ENCODE data around the gene TSPAN32. TPM values are rescaled to one million over a fixed set of nuclear protein-coding genes. Genes with fewer than 3 reads are reported as not detected.

Gene TSPAN32
- polyA plus RNA-seq, 1 donor = 77.1 TPM

- DNase-seq = peak; percentile 77 to 82
- Histone ChIP-seq H3K27me3 (ENCODE audit: control insufficient read depth, insufficient read depth, low read length) (no peaks in the 10 kb centered on the region), H3K27ac (ENCODE audit: low read length) (peak overlapping the region; percentile 79), H3K36me3 (ENCODE audit: control insufficient read depth, insufficient read depth, low read length) (no peaks in the 10 kb centered on the region), H3K9me3 (ENCODE audit: control insufficient read depth, low read depth, low read length) (peaks cover 6% of the 10 kb centered on the region), H3K4me3 (ENCODE audit: low read length) (no peak overlapping the region), H3K4me1 (ENCODE audit: control insufficient read depth, insufficient read depth, low read length) (peaks cover 64% of the 10 kb centered on the region)
- no CpG with 5 or more reads among the region's 10 CpGs for WGBS (ENCODE audit: insufficient coverage, low lambda C conversion rate)
Observed at GRCh38 chr11:2305140-2305778, 3.4 kb downstream of the TSPAN32 start.

- Histone ChIP-seq H3K27me3 (ENCODE audit: control insufficient read depth, insufficient read depth, low read length) (no peaks in the 10 kb centered on the region), H3K9me3 (ENCODE audit: control insufficient read depth, low read depth, low read length) (peaks cover 6% of the 10 kb centered on the region), H3K36me3 (ENCODE audit: control insufficient read depth, insufficient read depth, low read length) (no peaks in the 10 kb centered on the region), H3K4me1 (ENCODE audit: control insufficient read depth, insufficient read depth, low read length) (peaks cover 57% of the 10 kb centered on the region), H3K27ac (ENCODE audit: low read length) (peak overlapping the region; percentile 79), H3K4me3 (ENCODE audit: low read length) (no peak overlapping the region)
- WGBS (ENCODE audit: insufficient coverage, low lambda C conversion rate) = no CpG with 5 or more reads among the region's 12 CpGs
- peak; percentile 52 to 61 for DNase-seq
Observed at GRCh38 chr11:2305788-2306451, 4.1 kb downstream of the TSPAN32 start.

- peaks cover 52% of the 10 kb centered on the region for H3K4me1 ChIP-seq (ENCODE audit: control insufficient read depth, insufficient read depth, low read length)
Observed at GRCh38 chr11:2306452-2306823, 4.6 kb downstream of the TSPAN32 start.

GRCh38 chr11:2306877-2307500 lies 5.2 kb downstream of the TSPAN32 start:
- Histone ChIP-seq H3K27ac (ENCODE audit: low read length) (peak overlapping the region; percentile 57), H3K4me1 (ENCODE audit: control insufficient read depth, insufficient read depth, low read length) (peaks cover 46% of the 10 kb centered on the region), H3K4me3 (ENCODE audit: low read length) (no peak overlapping the region), H3K36me3 (ENCODE audit: control insufficient read depth, insufficient read depth, low read length) (no peaks in the 10 kb centered on the region), H3K9me3 (ENCODE audit: control insufficient read depth, low read depth, low read length) (peaks cover 6% of the 10 kb centered on the region), H3K27me3 (ENCODE audit: control insufficient read depth, insufficient read depth, low read length) (no peaks in the 10 kb centered on the region)
- no peak for DNase-seq
- WGBS (ENCODE audit: insufficient coverage, low lambda C conversion rate) = 80% methylated on average over 1 of the region's 14 CpGs

More at GRCh38 chr11:2306452-2306823, 4.6 kb downstream of the TSPAN32 start:
- 60% methylated on average over 1 of the region's 4 CpGs for WGBS (ENCODE audit: insufficient coverage, low lambda C conversion rate)
- Histone ChIP-seq H3K36me3 (ENCODE audit: control insufficient read depth, insufficient read depth, low read length) (no peaks in the 10 kb centered on the region), H3K9me3 (ENCODE audit: control insufficient read depth, low read depth, low read length) (peaks cover 6% of the 10 kb centered on the region), H3K27ac (ENCODE audit: low read length) (peak overlapping the region; percentile 79), H3K4me3 (ENCODE audit: low read length) (no peak overlapping the region), H3K27me3 (ENCODE audit: control insufficient read depth, insufficient read depth, low read length) (no peaks in the 10 kb centered on the region)
- DNase-seq = peak; percentile 63 to 75

- Histone ChIP-seq H3K9me3 (ENCODE audit: control insufficient read depth, low read depth, low read length) (peaks cover 4% of the 10 kb centered on the region), H3K27ac (ENCODE audit: low read length) (peak overlapping the region; percentile 57), H3K4me3 (ENCODE audit: low read length) (no peak overlapping the region), H3K4me1 (ENCODE audit: control insufficient read depth, insufficient read depth, low read length) (peaks cover 42% of the 10 kb centered on the region), H3K27me3 (ENCODE audit: control insufficient read depth, insufficient read depth, low read length) (no peaks in the 10 kb centered on the region), H3K36me3 (ENCODE audit: control insufficient read depth, insufficient read depth, low read length) (no peaks in the 10 kb centered on the region)
- no CpG with 5 or more reads among the region's 23 CpGs for WGBS (ENCODE audit: insufficient coverage, low lambda C conversion rate)
- no peak for DNase-seq
Observed at GRCh38 chr11:2307501-2308331, 5.9 kb downstream of the TSPAN32 start.

GRCh38 chr11:2308713-2309112 lies 6.9 kb downstream of the TSPAN32 start:
- no peaks in the 10 kb centered on the region for H3K9me3 ChIP-seq (ENCODE audit: control insufficient read depth, low read depth, low read length)
- H3K4me1 ChIP-seq (ENCODE audit: control insufficient read depth, insufficient read depth, low read length) = peaks cover 32% of the 10 kb centered on the region
- no CpG with 5 or more reads among the region's 7 CpGs for WGBS (ENCODE audit: insufficient coverage, low lambda C conversion rate)
- H3K4me3 ChIP-seq (ENCODE audit: low read length) = no peak overlapping the region
- no peak for DNase-seq
- no peaks in the 10 kb centered on the region for H3K36me3 ChIP-seq (ENCODE audit: control insufficient read depth, insufficient read depth, low read length)
- no peaks in the 10 kb centered on the region for H3K27me3 ChIP-seq (ENCODE audit: control insufficient read depth, insufficient read depth, low read length)
- no peak overlapping the region for H3K27ac ChIP-seq (ENCODE audit: low read length)

- H3K9me3 ChIP-seq (ENCODE audit: control insufficient read depth, low read depth, low read length) = no peaks in the 10 kb centered on the region
- H3K4me3 ChIP-seq (ENCODE audit: low read length) = no peak overlapping the region
- peaks cover 28% of the 10 kb centered on the region for H3K4me1 ChIP-seq (ENCODE audit: control insufficient read depth, insufficient read depth, low read length)
- no peaks in the 10 kb centered on the region for H3K27me3 ChIP-seq (ENCODE audit: control insufficient read depth, insufficient read depth, low read length)
- H3K36me3 ChIP-seq (ENCODE audit: control insufficient read depth, insufficient read depth, low read length) = no peaks in the 10 kb centered on the region
- no peak overlapping the region for H3K27ac ChIP-seq (ENCODE audit: low read length)
- WGBS (ENCODE audit: insufficient coverage, low lambda C conversion rate) = no CpG with 5 or more reads among the region's 19 CpGs
- DNase-seq = no peak
Observed at GRCh38 chr11:2309251-2310072, 7.6 kb downstream of the TSPAN32 start.

- Histone ChIP-seq H3K4me3 (ENCODE audit: low read length) (no peak overlapping the region), H3K4me1 (ENCODE audit: control insufficient read depth, insufficient read depth, low read length) (peaks cover 24% of the 10 kb centered on the region), H3K9me3 (ENCODE audit: control insufficient read depth, low read depth, low read length) (no peaks in the 10 kb centered on the region), H3K27ac (ENCODE audit: low read length) (no peak overlapping the region), H3K27me3 (ENCODE audit: control insufficient read depth, insufficient read depth, low read length) (no peaks in the 10 kb centered on the region), H3K36me3 (ENCODE audit: control insufficient read depth, insufficient read depth, low read length) (no peaks in the 10 kb centered on the region)
- WGBS (ENCODE audit: insufficient coverage, low lambda C conversion rate) = no CpG with 5 or more reads among the region's 16 CpGs
- no peak for DNase-seq
Observed at GRCh38 chr11:2310073-2310785, 8.4 kb downstream of the TSPAN32 start.

GRCh38 chr11:2310786-2311352 lies 9.1 kb downstream of the TSPAN32 start:
- DNase-seq = no peak
- Histone ChIP-seq H3K9me3 (ENCODE audit: control insufficient read depth, low read depth, low read length) (no peaks in the 10 kb centered on the region), H3K4me3 (ENCODE audit: low read length) (no peak overlapping the region), H3K27ac (ENCODE audit: low read length) (no peak overlapping the region), H3K27me3 (ENCODE audit: control insufficient read depth, insufficient read depth, low read length) (no peaks in the 10 kb centered on the region), H3K4me1 (ENCODE audit: control insufficient read depth, insufficient read depth, low read length) (peaks cover 18% of the 10 kb centered on the region), H3K36me3 (ENCODE audit: control insufficient read depth, insufficient read depth, low read length) (no peaks in the 10 kb centered on the region)
- WGBS (ENCODE audit: insufficient coverage, low lambda C conversion rate) = no CpG with 5 or more reads among the region's 16 CpGs

Data from large intestine (tissue), 3 donors.